Keratinocyte (primary cell): ENCODE results near the gene ZNF70. TPM values are rescaled to one million over a fixed set of nuclear protein-coding genes. Genes with fewer than 3 reads are reported as not detected.

Experiments
- DNase-seq: peaks from one replicate; pipeline ENCODE4 v3.0.0-alpha.2; 2011; ENCODE audit warnings: low read depth, missing footprints, low spot score
- FAIRE-seq: peaks from 2 replicates; lab custom pipeline; 2011; peaks lifted over from hg19 to GRCh38; lab: Jason Lieb, UNC
- H2AFZ ChIP-seq: 2 replicates; pipeline ENCODE4 v1.6.0; 2012; ENCODE audit warnings: low read length, control low read depth, inconsistent platforms; ENCODE audit not compliant: control insufficient read depth
- H3K27ac ChIP-seq: 2 replicates; pipeline ENCODE4 v1.5.1; 2011; ENCODE audit warnings: low read length; ENCODE audit not compliant: control insufficient read depth, insufficient read depth
- H3K27me3 ChIP-seq: 3 replicates; pipeline ENCODE4 v1.6.0; 2011; ENCODE audit warnings: low read length; ENCODE audit not compliant: control insufficient read depth, insufficient read depth; ENCODE audit errors: extremely low read depth
- H3K36me3 ChIP-seq, 2 experiments: 2 replicates in 1 of 2; 3 replicates in 1 of 2; pipeline ENCODE4 v1.5.1; 2011; ENCODE audit warnings: low read length in 2 of 2, mild to moderate bottlenecking in 1 of 2; ENCODE audit not compliant: control insufficient read depth in 2 of 2, insufficient read depth in 2 of 2; ENCODE audit errors: extremely low read depth in 1 of 2
- H3K4me1 ChIP-seq: 3 replicates; pipeline ENCODE4 v1.5.1; 2011; ENCODE audit warnings: low read length; ENCODE audit not compliant: control insufficient read depth, insufficient read depth; ENCODE audit errors: extremely low read depth
- H3K4me2 ChIP-seq: 3 replicates; pipeline ENCODE4 v1.6.0; 2011; ENCODE audit warnings: low read depth, low read length; ENCODE audit not compliant: control insufficient read depth, insufficient read depth; ENCODE audit errors: extremely low read depth
- H3K4me3 ChIP-seq, 3 experiments: fragments of 200-600 bp in 1 of 3; sonication (generic) in 1 of 3; 2 replicates in 2 of 3; 3 replicates in 1 of 3; pipeline ENCODE4 v1.5.1; 2011 to 2016; ENCODE audit warnings: low read length in 3 of 3, mild to moderate bottlenecking in 3 of 3, control low read depth in 2 of 3, inconsistent platforms in 1 of 3, low read depth in 1 of 3, mixed read lengths in 1 of 3, mixed run types in 1 of 3, moderate library complexity in 1 of 3; ENCODE audit not compliant: control insufficient read depth in 2 of 3, insufficient read depth in 2 of 3; ENCODE audit errors: extremely low read depth in 1 of 3
- H3K79me2 ChIP-seq: 2 replicates; pipeline ENCODE4 v1.6.0; 2012; ENCODE audit warnings: low read length; ENCODE audit not compliant: control insufficient read depth, insufficient read depth
- H3K9ac ChIP-seq: 3 replicates; pipeline ENCODE4 v1.6.0; 2011; ENCODE audit warnings: low read length; ENCODE audit not compliant: control insufficient read depth, insufficient read depth; ENCODE audit errors: extremely low read depth
- H3K9me1 ChIP-seq: 3 replicates; pipeline ENCODE4 v1.6.0; 2011; ENCODE audit warnings: low read length; ENCODE audit not compliant: control insufficient read depth, insufficient read depth; ENCODE audit errors: extremely low read depth
- H3K9me3 ChIP-seq: 2 replicates; pipeline ENCODE4 v1.5.1; 2012; ENCODE audit warnings: low read depth, low read length; ENCODE audit not compliant: control insufficient read depth
- H4K20me1 ChIP-seq: 3 replicates; pipeline ENCODE4 v1.6.0; 2011; ENCODE audit warnings: low read length; ENCODE audit not compliant: control insufficient read depth, insufficient read depth; ENCODE audit errors: extremely low read depth
- CTCF ChIP-seq, 3 experiments: IDR thresholded peaks in 1 of 3; conservative IDR thresholded peaks in 1 of 3; optimal IDR thresholded peaks in 1 of 3; 2 replicates in 2 of 3; 3 replicates in 1 of 3; pipeline versions ENCODE3 to v1.5.1; 2011; ENCODE audit warnings: low read length in 3 of 3, mild to moderate bottlenecking in 3 of 3, moderate library complexity in 2 of 3, control low read depth in 1 of 3, inconsistent platforms in 1 of 3; ENCODE audit not compliant: insufficient read depth in 2 of 3; ENCODE audit errors: extremely low read depth in 1 of 3
- EZH2 ChIP-seq: IDR thresholded peaks from one replicate; pipeline ENCODE4 v1.6.1; 2012; ENCODE audit warnings: inconsistent platforms, mild to moderate bottlenecking, low read length, moderate library complexity
- dilution Hi-C: fragments of 300-500 bp; cut with MboI; formaldehyde crosslinking; loops from one replicate; pipeline ENCODE4 v1.7.0; 2020; ENCODE audit warnings: low sequenced_read_pairs; ENCODE audit not compliant: extremely low pct_ligation_motif_present
- polyA plus RNA-seq, 5 experiments: library from polyadenylated mRNA; depleted of rRNA in 3 of 5; stranded (reverse) in 3 of 5; stranded (forward) in 1 of 5; unstranded in 1 of 5; fragments of >200 nt; gene quantifications; 1 replicate in 1 of 5; 2 replicates in 3 of 5; 3 replicates in 1 of 5; pipeline versions ENCODE4 v1.2.1 to v1.2.3, GENCODE V29; 2011 to 2012; ENCODE audit warnings: missing spikeins in 2 of 5, low read depth in 1 of 5, low replicate concordance in 1 of 5

The ZNF70 gene
- polyA plus RNA-seq, 1 donor (not counting 4 experiments of a cell fraction or from before 2014, with no cell fraction given): 0.55 TPM

- Histone ChIP-seq H3K9ac (peak overlapping the region; percentile 96), H3K79me2 (peaks cover 40% of the 10 kb centered on the region), H3K4me2 (peak overlapping the region; percentile 99), H3K27me3 (no peaks in the 10 kb centered on the region), H2AFZ (peak overlapping the region; percentile 95), H3K4me1 (peaks cover 23% of the 10 kb centered on the region), H3K27ac (peak overlapping the region; percentile 91), H3K9me3 (no peaks in the 10 kb centered on the region), H3K9me1 (no peaks in the 10 kb centered on the region), H3K4me3 (peak overlapping the region; percentile 67 to 95 (median 77)), H4K20me1 (peaks cover 9% of the 10 kb centered on the region), H3K36me3 (peaks cover 0 to 2% of the 10 kb centered on the region in 2 experiments)
- DNase-seq: no peak
- dilution Hi-C loops: no loop called here
- peak; percentile 70 for FAIRE-seq
- TF ChIP-seq CTCF (optimal IDR thresholded peaks at IDR 0.05 in 1 of 3, IDR thresholded peaks at IDR 0.05 in 1 of 3, conservative IDR thresholded peaks at IDR 0.05 in 1 of 3; ENCODE audit: extremely low read depth in 1 of 3, insufficient read depth in 2 of 3, low read length in 3 of 3) (no peak), EZH2 (no peak)
Observed at GRCh38 chr22:23786261-23786710, 35.4 kb upstream of the ZNF70 start.

- H3K9me3 ChIP-seq: no peaks in the 10 kb centered on the region
- no peak overlapping the region for H3K4me3 ChIP-seq
- no peaks in the 10 kb centered on the region for H3K27me3 ChIP-seq
- no peak for DNase-seq
- no peak overlapping the region for H3K27ac ChIP-seq
- dilution Hi-C loops: no loop called here
- no peak overlapping the region for H3K4me2 ChIP-seq
- peaks cover 20% of the 10 kb centered on the region for H3K79me2 ChIP-seq
- H4K20me1 ChIP-seq: peaks cover 9% of the 10 kb centered on the region
- H3K9me1 ChIP-seq: no peaks in the 10 kb centered on the region
- no peak overlapping the region for H3K9ac ChIP-seq
- TF ChIP-seq CTCF (optimal IDR thresholded peaks at IDR 0.05 in 1 of 3, IDR thresholded peaks at IDR 0.05 in 1 of 3, conservative IDR thresholded peaks at IDR 0.05 in 1 of 3; ENCODE audit: extremely low read depth in 1 of 3, insufficient read depth in 2 of 3, low read length in 3 of 3) (no peak), EZH2 (no peak)
- H3K36me3 ChIP-seq: no peaks in the 10 kb centered on the region
- peaks cover 27% of the 10 kb centered on the region for H3K4me1 ChIP-seq
- H2AFZ ChIP-seq: no peak overlapping the region
- no peak for FAIRE-seq
Observed at GRCh38 chr22:23784215-23784732, 33.4 kb upstream of the ZNF70 start.
